K562 (cell line): ENCODE results near the gene CDKN1B.

Experiments used
- CHD4 ChIP-seq: fragments of 200-600 bp; sonication (generic); IDR thresholded peaks from 3 replicates; pipeline ENCODE4 v1.6.1; 2012; ENCODE audit warnings: low read depth, mild to moderate bottlenecking, mixed read lengths, low read length, inconsistent platforms; ENCODE audit not compliant: insufficient read depth, insufficient replicate concordance, poor library complexity, severe bottlenecking
- CTCF ChIP-seq, 3 experiments: IDR thresholded peaks in 2 of 3; conservative IDR thresholded peaks in 1 of 3; 2 replicates each; pipeline ENCODE4 v1.5.1; 2011 to 2012; ENCODE audit warnings: low read length in 3 of 3, mild to moderate bottlenecking in 3 of 3, control low read depth in 2 of 3, improper control_type of control experiment in 1 of 3, inconsistent platforms in 1 of 3, low read depth in 1 of 3, mixed read lengths in 1 of 3, moderate library complexity in 1 of 3; ENCODE audit not compliant: insufficient read depth in 2 of 3
- ELF4 ChIP-seq: fragments of 450-650 bp; formaldehyde crosslinking; IDR thresholded peaks from 2 replicates; pipeline ENCODE4 v1.4.0; 2022; ENCODE audit warnings: missing genetic modification characterization
- FOXA3 ChIP-seq, 2 experiments: fragments of 450-650 bp in 1 of 2; sonication (generic) in 1 of 2; formaldehyde crosslinking; IDR thresholded peaks in 1 of 2; conservative IDR thresholded peaks in 1 of 2; 2 replicates each; pipeline versions ENCODE4 v1.4.0 to v1.8.0; 2020 to 2022; ENCODE audit warnings: mild to moderate bottlenecking in 2 of 2, missing genetic modification reagents in 1 of 2
- FOXK2 ChIP-seq, 2 experiments: fragments of 450-650 bp; IDR thresholded peaks in 1 of 2; conservative IDR thresholded peaks in 1 of 2; 2 replicates each; pipeline ENCODE4 v1.6.1; 2016; ENCODE audit warnings: low read depth in 2 of 2, mild to moderate bottlenecking in 1 of 2
- PTTG1 ChIP-seq: fragments of 450-650 bp; IDR thresholded peaks from 2 replicates; pipeline ENCODE4 v1.6.1; 2016; ENCODE audit warnings: low read depth, mild to moderate bottlenecking, missing genetic modification characterization, missing compliant biosample characterization
- TAF1 ChIP-seq: IDR thresholded peaks from 2 replicates; pipeline ENCODE4 v1.6.1; 2011; ENCODE audit warnings: mild to moderate bottlenecking, low read length, moderate library complexity; ENCODE audit not compliant: insufficient read depth, control insufficient read depth, severe bottlenecking; ENCODE audit errors: extremely low read depth
- USF2 ChIP-seq: sonication (generic); formaldehyde crosslinking; IDR thresholded peaks from 2 replicates; pipeline ENCODE4 v1.5.0; 2020; ENCODE audit warnings: missing genetic modification reagents
- ZHX1 ChIP-seq: fragments of 150-350 bp; conservative IDR thresholded peaks from 2 replicates; pipeline ENCODE4 v1.6.1; 2014; ENCODE audit warnings: low read length
- ZNF253 ChIP-seq: fragments of 250-450 bp; sonication (Bioruptor Pico); conservative IDR thresholded peaks from 2 replicates; pipeline ENCODE4 v1.6.1; 2021; ENCODE audit warnings: mild to moderate bottlenecking

- TF ChIP-seq ZHX1 (no peak), CHD4 (no peak), TAF1 (no peak), CTCF (IDR thresholded peaks at IDR 0.05 in 2 of 3, conservative IDR thresholded peaks at IDR 0.05 in 1 of 3; ENCODE audit: insufficient read depth in 2 of 3, low read depth in 1 of 3, low read length in 3 of 3) (no peak), ELF4 (no peak), FOXA3 (CRISPR knock-in tag; conservative IDR thresholded peaks at IDR 0.05 in 1 of 2, IDR thresholded peaks at IDR 0.05 in 1 of 2) (no peak), PTTG1 (tag) (no peak), FOXK2 (conservative IDR thresholded peaks at IDR 0.05 in 1 of 2, IDR thresholded peaks at IDR 0.05 in 1 of 2; ENCODE audit: low read depth in 2 of 2) (no peak), ZNF253 (no peak), USF2 (CRISPR knock-in tag) (no peak)
Measured at GRCh38 chr12:12682284-12682683, 34.9 kb upstream of the CDKN1B start.
